Measurements from ENCODE around the gene KDM7A.

GRCh38 chr7:140146574-140146973 lies 30.2 kb downstream of the KDM7A start:
- TF ChIP-seq FOXM1 (IDR thresholded peaks at IDR 0.05; ENCODE audit: borderline replicate concordance), result no peak
- no peak for TF ChIP-seq TARDBP (IDR thresholded peaks at IDR 0.05)
- TF ChIP-seq FOXA1 (IDR thresholded peaks at IDR 0.05), result no peak
- no peak for TF ChIP-seq CTBP1 (IDR thresholded peaks at IDR 0.05; ENCODE audit: borderline replicate concordance)
- no peak for TF ChIP-seq SP1 (IDR thresholded peaks at IDR 0.05)
- TF ChIP-seq ARNT (IDR thresholded peaks at IDR 0.05), result no peak
- no peak for TF ChIP-seq BHLHE40 (IDR thresholded peaks at IDR 0.05; ENCODE audit: borderline replicate concordance)
